Mammary epithelial cell (primary cell): ENCODE measurements around the gene SMARCD2.

Source experiments
- CTCF ChIP-seq, 2 donors: IDR thresholded peaks in 1 of 2; conservative IDR thresholded peaks in 1 of 2; 2 replicates each; pipeline ENCODE4 v1.5.1; 2011 to 2012; ENCODE audit warnings: inconsistent platforms in 2 of 2, low read length in 2 of 2, mild to moderate bottlenecking in 2 of 2, control low read depth in 1 of 2, low read depth in 1 of 2; ENCODE audit not compliant: insufficient read depth in 1 of 2; ENCODE audit errors: extremely low read depth in 1 of 2
- EZH2 ChIP-seq: IDR thresholded peaks from 2 replicates; pipeline ENCODE4 v1.6.1; 2012; ENCODE audit warnings: low read length, inconsistent platforms, borderline replicate concordance

- no peak for TF ChIP-seq CTCF (conservative IDR thresholded peaks at IDR 0.05 in 1 of 2, IDR thresholded peaks at IDR 0.05 in 1 of 2; ENCODE audit: extremely low read depth in 1 of 2, insufficient read depth in 1 of 2, low read depth in 1 of 2, low read length in 2 of 2)
- no peak for TF ChIP-seq EZH2
Observed at GRCh38 chr17:63850401-63850800, 7.9 kb upstream of the SMARCD2 start.
